SK-N-SH (cell line): ENCODE results near the gene CRIM1. TPM values are rescaled to one million over a fixed set of nuclear protein-coding genes. Genes with fewer than 3 reads are reported as not detected.

Experiments
- CTCF ChIP-seq: fragments of 200-600 bp; sonication (generic); IDR thresholded peaks from 2 replicates; pipeline ENCODE4 v1.6.1; 2017; ENCODE audit warnings: antibody characterized with exemption, mild to moderate bottlenecking, moderate library complexity
- ELF1 ChIP-seq: IDR thresholded peaks from 2 replicates; pipeline ENCODE4 v1.4.0; 2012
- EP300 ChIP-seq, 2 experiments: IDR thresholded peaks; 2 replicates each; pipeline versions ENCODE4 v1.4.0 to v1.6.1; 2012; ENCODE audit warnings: borderline replicate concordance in 1 of 2, low read depth in 1 of 2, low read length in 1 of 2
- FOSL2 ChIP-seq: IDR thresholded peaks from 2 replicates; pipeline ENCODE4 v1.4.0; 2012; ENCODE audit warnings: low read depth, mild to moderate bottlenecking, moderate library complexity, borderline replicate concordance
- FOXJ3 ChIP-seq: sonication (generic); formaldehyde crosslinking; IDR thresholded peaks from 2 replicates; pipeline ENCODE4 v1.5.1; 2020; ENCODE audit warnings: mild to moderate bottlenecking, missing genetic modification reagents
- FOXM1 ChIP-seq: IDR thresholded peaks from 2 replicates; pipeline ENCODE4 v1.4.0; 2012; ENCODE audit warnings: low read depth, mild to moderate bottlenecking
- GABPA ChIP-seq: IDR thresholded peaks from 2 replicates; pipeline ENCODE4 v1.4.0; 2012; ENCODE audit warnings: low read depth, mild to moderate bottlenecking
- GATA2 ChIP-seq: sonication (generic); formaldehyde crosslinking; IDR thresholded peaks from 2 replicates; pipeline ENCODE4 v1.5.0; 2020; ENCODE audit warnings: mild to moderate bottlenecking, missing genetic modification reagents
- MXI1 ChIP-seq: IDR thresholded peaks from 2 replicates; pipeline ENCODE4 v1.6.1; 2012; ENCODE audit warnings: mild to moderate bottlenecking, low read depth, low read length, improper control_type of control experiment
- NFIC ChIP-seq: IDR thresholded peaks from 2 replicates; pipeline ENCODE4 v1.4.0; 2012; ENCODE audit warnings: borderline replicate concordance
- RAD21 ChIP-seq: IDR thresholded peaks from 2 replicates; pipeline ENCODE4 v1.6.1; 2012; ENCODE audit warnings: mild to moderate bottlenecking, low read length
- RCOR1 ChIP-seq: fragments of 150-350 bp; IDR thresholded peaks from 2 replicates; pipeline ENCODE4 v1.6.1; 2017; ENCODE audit warnings: antibody characterized with exemption, low read length
- RFX5 ChIP-seq: IDR thresholded peaks from 2 replicates; pipeline ENCODE4 v1.6.1; 2012; ENCODE audit warnings: mild to moderate bottlenecking, improper control_type of control experiment, low read length
- RXRA ChIP-seq: IDR thresholded peaks from 2 replicates; pipeline ENCODE4 v1.4.0; 2012; ENCODE audit warnings: low read depth, mild to moderate bottlenecking, borderline replicate concordance
- SIN3A ChIP-seq: IDR thresholded peaks from 2 replicates; pipeline ENCODE4 v1.6.1; 2012; ENCODE audit warnings: low read depth, mild to moderate bottlenecking, low read length, moderate library complexity, borderline replicate concordance
- SMC3 ChIP-seq: IDR thresholded peaks from 2 replicates; pipeline ENCODE4 v1.6.1; 2012; ENCODE audit warnings: low read depth, low read length, improper control_type of control experiment
- TAF1 ChIP-seq: IDR thresholded peaks from 2 replicates; pipeline ENCODE4 v1.6.1; 2012; ENCODE audit warnings: low read depth, mild to moderate bottlenecking, low read length, moderate library complexity, borderline replicate concordance
- YY1 ChIP-seq: IDR thresholded peaks from 2 replicates; pipeline ENCODE4 v1.4.0; 2012; ENCODE audit warnings: low read depth, mild to moderate bottlenecking
- polyA plus RNA-seq, 3 experiments: library from polyadenylated mRNA; depleted of rRNA; stranded (reverse); fragments of >200 nt; gene quantifications; 2 replicates each; pipeline ENCODE4 v1.2.3, GENCODE V29; 2012
- TF ChIP-seq, protein P1 (sequence below): IDR thresholded peaks from 2 replicates; pipeline ENCODE4 v1.4.0; 2012; ENCODE audit warnings: low read depth, borderline replicate concordance
- TF ChIP-seq, protein P2 (sequence below): fragments of 150-350 bp; IDR thresholded peaks from 2 replicates; pipeline ENCODE4 v1.6.1; 2017; ENCODE audit warnings: antibody characterized with exemption, low read length, low read depth, borderline replicate concordance

The CRIM1 gene
- polyA plus RNA-seq, 1 of the 3 experiments (the other 2 are of a cell fraction): 244 TPM

DNA sequence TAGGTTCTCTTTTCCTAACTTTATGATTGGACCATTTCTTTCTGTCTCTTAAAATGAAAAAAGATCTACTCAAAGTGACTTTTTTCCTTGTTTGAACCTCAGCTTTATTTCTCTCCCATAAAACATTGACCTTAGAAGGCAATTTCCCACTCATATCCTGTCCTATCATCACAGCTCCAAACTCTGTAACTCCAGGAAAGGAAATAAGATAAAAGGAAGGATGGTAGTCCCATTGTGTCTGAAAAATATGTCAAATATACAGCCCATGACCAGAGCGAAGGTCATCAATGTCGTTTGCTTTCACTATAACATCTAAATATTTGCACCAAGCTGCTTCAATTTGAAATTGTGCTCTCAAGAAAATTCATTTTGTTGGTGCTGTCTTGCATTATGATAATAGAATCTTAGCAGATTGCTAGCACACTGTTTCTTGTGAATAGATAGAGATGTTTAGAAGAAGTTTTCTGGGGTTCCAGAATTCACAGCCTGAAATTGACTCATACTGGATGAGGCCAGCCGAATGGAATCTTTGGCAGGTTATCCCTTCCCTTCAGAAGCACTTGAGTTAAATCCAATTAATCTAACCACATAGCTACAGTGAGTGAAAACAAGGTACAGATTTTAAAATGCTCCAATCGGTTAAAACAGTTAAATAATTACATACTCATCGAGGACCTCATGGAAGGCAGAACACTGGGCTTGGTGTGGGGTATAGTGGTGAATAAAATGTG is 95.1 kb downstream of the CRIM1 start (continued):
- TF ChIP-seq, protein P1, sequence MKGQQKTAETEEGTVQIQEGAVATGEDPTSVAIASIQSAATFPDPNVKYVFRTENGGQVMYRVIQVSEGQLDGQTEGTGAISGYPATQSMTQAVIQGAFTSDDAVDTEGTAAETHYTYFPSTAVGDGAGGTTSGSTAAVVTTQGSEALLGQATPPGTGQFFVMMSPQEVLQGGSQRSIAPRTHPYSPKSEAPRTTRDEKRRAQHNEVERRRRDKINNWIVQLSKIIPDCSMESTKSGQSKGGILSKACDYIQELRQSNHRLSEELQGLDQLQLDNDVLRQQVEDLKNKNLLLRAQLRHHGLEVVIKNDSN: no peak
- no peak for TF ChIP-seq YY1
- peak; percentile 19 to 87; a peak in 2 of 4 replicates for TF ChIP-seq EP300 (IDR thresholded peaks at IDR 0.05; ENCODE audit: borderline replicate concordance in 1 of 2, low read depth in 1 of 2, low read length in 1 of 2)
- TF ChIP-seq TAF1: no peak
- no peak for TF ChIP-seq SMC3
- no peak for TF ChIP-seq RFX5
- peak; percentile 48; the same call in 1 of the 2 replicates for TF ChIP-seq SIN3A
- no peak for TF ChIP-seq CTCF
- no peak for TF ChIP-seq FOXJ3 (CRISPR knock-in tag)
- peak; percentile 79 for TF ChIP-seq FOXM1
- TF ChIP-seq, protein P2, sequence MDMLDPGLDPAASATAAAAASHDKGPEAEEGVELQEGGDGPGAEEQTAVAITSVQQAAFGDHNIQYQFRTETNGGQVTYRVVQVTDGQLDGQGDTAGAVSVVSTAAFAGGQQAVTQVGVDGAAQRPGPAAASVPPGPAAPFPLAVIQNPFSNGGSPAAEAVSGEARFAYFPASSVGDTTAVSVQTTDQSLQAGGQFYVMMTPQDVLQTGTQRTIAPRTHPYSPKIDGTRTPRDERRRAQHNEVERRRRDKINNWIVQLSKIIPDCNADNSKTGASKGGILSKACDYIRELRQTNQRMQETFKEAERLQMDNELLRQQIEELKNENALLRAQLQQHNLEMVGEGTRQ: no peak
- TF ChIP-seq GATA2 (CRISPR knock-in tag): no peak
- TF ChIP-seq RCOR1: no peak
- no peak for TF ChIP-seq MXI1
- no peak for TF ChIP-seq GABPA
- TF ChIP-seq RAD21: no peak
- TF ChIP-seq FOSL2: peak; percentile 90
- peak; percentile 92 for TF ChIP-seq NFIC
- no peak for TF ChIP-seq ELF1
- TF ChIP-seq RXRA: peak; percentile 83; the same call in 1 of the 2 replicates
